SU-DHL-6 (cell line): Measurements from ENCODE around the gene CAPZA1.

Source experiments
- CTCF ChIP-seq: fragments of 200-600 bp; sonication (generic); IDR thresholded peaks from one replicate; pipeline ENCODE4 v1.5.1; 2017; ENCODE audit warnings: antibody characterized with exemption, mild to moderate bottlenecking, low read length, moderate library complexity; ENCODE audit not compliant: insufficient read depth, poor library complexity, severe bottlenecking
- EZH2phosphoT487 ChIP-seq: fragments of 200-600 bp; sonication (generic), shearing (Covaris generic); conservative IDR thresholded peaks from 2 replicates; pipeline ENCODE4 v1.6.1; 2018; ENCODE audit warnings: mild to moderate bottlenecking, antibody characterized with exemption, low read length, moderate library complexity, mixed read lengths

DNA sequence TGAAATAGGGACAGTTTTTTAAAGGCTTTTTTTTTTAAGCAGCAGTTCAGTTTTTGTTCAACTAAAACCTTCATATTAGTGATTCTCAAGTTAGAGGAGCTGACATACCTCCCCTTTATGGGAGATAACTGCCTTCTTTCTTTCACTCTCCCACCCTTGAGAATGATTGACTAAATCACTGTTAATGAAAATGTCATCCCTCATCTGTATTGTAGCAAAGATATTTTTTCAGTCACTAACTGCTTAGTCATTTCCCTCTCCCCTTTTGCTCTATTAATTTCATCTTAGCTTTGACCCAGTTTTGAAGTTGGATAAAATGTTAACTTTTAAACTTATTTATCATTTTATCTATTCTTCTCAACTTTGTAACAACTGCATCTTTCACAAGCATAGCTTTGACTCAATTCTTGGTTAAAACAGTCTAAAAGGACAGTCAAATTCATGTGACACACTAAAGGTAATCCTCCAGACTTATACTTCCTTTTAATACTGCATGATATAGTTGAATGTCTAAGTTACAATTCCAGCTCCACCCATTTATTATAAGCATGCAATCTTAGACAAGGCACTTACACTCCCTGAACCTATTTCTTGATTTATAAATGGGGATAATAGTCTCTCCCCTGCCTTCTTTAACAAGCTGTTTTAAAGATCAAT is 17.1 kb downstream of the CAPZA1 start:
- TF ChIP-seq CTCF, result no peak
- no peak for TF ChIP-seq EZH2phosphoT487
